RWPE2 (cell line): ENCODE measurements around the gene ITPR1.

ENCODE experiments used
- ATAC-seq: fragments of 200-7000 bp; cut with Tn5 transposase; 3 replicates; pipeline ENCODE4 v1.9.1; 2021; ENCODE audit warnings: low read depth
- DNase-seq: peaks from one replicate; pipeline ENCODE4 v3.0.0-alpha.2; 2020; ENCODE audit warnings: low spot score
- H3K27ac ChIP-seq: fragments of 450-650 bp; 2 replicates; pipeline ENCODE4 v1.5.1; 2017; ENCODE audit warnings: mild to moderate bottlenecking; ENCODE audit not compliant: poor library complexity, severe bottlenecking
- H3K27me3 ChIP-seq: fragments of 250-450 bp; sonication (Bioruptor Pico); 2 replicates; pipeline ENCODE4 v1.5.1; 2021; ENCODE audit warnings: mild to moderate bottlenecking, moderate library complexity; ENCODE audit not compliant: insufficient read depth, poor library complexity, severe bottlenecking
- H3K36me3 ChIP-seq: fragments of 250-450 bp; sonication (Bioruptor Pico); 2 replicates; pipeline ENCODE4 v1.5.1; 2020; ENCODE audit warnings: low read depth, mild to moderate bottlenecking, moderate library complexity
- H3K4me1 ChIP-seq: fragments of 250-450 bp; sonication (Bioruptor Pico); 2 replicates; pipeline ENCODE4 v1.5.1; 2021; ENCODE audit warnings: mild to moderate bottlenecking, moderate library complexity; ENCODE audit not compliant: insufficient read depth, poor library complexity, severe bottlenecking
- H3K4me3 ChIP-seq: fragments of 250-450 bp; sonication (Bioruptor Pico); 2 replicates; pipeline ENCODE4 v1.5.1; 2021; ENCODE audit warnings: mild to moderate bottlenecking, moderate library complexity; ENCODE audit not compliant: severe bottlenecking
- H3K9me3 ChIP-seq: fragments of 250-450 bp; sonication (Bioruptor Pico); 2 replicates; pipeline ENCODE4 v1.5.1; 2021; ENCODE audit warnings: mild to moderate bottlenecking, moderate library complexity; ENCODE audit not compliant: severe bottlenecking
- CTCF ChIP-seq: fragments of 450-650 bp; IDR thresholded peaks from one replicate; pipeline ENCODE4 v1.5.1; 2017; ENCODE audit warnings: mild to moderate bottlenecking, moderate library complexity; ENCODE audit not compliant: poor library complexity, severe bottlenecking

Gene ITPR1

GRCh38 chr3:4780545-4780957, 287.4 kb downstream of the ITPR1 start:
- no peak for ATAC-seq
- Histone ChIP-seq H3K27me3 (no peaks in the 10 kb centered on the region), H3K4me3 (no peak overlapping the region), H3K36me3 (no peaks in the 10 kb centered on the region), H3K27ac (no peak overlapping the region), H3K9me3 (peaks cover 2% of the 10 kb centered on the region), H3K4me1 (peaks cover 28% of the 10 kb centered on the region)
- no peak for TF ChIP-seq CTCF
- DNase-seq: no peak

- no peaks in the 10 kb centered on the region for H3K36me3 ChIP-seq
- H3K9me3 ChIP-seq: peaks cover 2% of the 10 kb centered on the region
- no peak overlapping the region for H3K27ac ChIP-seq
- DNase-seq: no peak
- no peak for TF ChIP-seq CTCF
- H3K4me1 ChIP-seq: peaks cover 18% of the 10 kb centered on the region
- H3K4me3 ChIP-seq: no peak overlapping the region
- no peaks in the 10 kb centered on the region for H3K27me3 ChIP-seq
- no peak for ATAC-seq
Measured at GRCh38 chr3:4782095-4782494, 288.9 kb downstream of the ITPR1 start.

GRCh38 chr3:4785551-4785950, 292.4 kb downstream of the ITPR1 start:
- Histone ChIP-seq H3K27me3 (no peaks in the 10 kb centered on the region), H3K36me3 (no peaks in the 10 kb centered on the region), H3K27ac (no peak overlapping the region), H3K4me3 (no peak overlapping the region), H3K4me1 (no peaks in the 10 kb centered on the region), H3K9me3 (peaks cover 2% of the 10 kb centered on the region)
- DNase-seq (no peak), ATAC-seq (no peak)
- no peak for TF ChIP-seq CTCF

GRCh38 chr3:4786431-4786830, 293.3 kb downstream of the ITPR1 start:
- no peak for TF ChIP-seq CTCF
- Histone ChIP-seq H3K9me3 (peaks cover 2% of the 10 kb centered on the region), H3K27ac (no peak overlapping the region), H3K4me1 (no peaks in the 10 kb centered on the region), H3K27me3 (no peaks in the 10 kb centered on the region), H3K4me3 (no peak overlapping the region), H3K36me3 (no peaks in the 10 kb centered on the region)
- DNase-seq: no peak
- ATAC-seq: no peak; the same call in 2 of the 3 replicates

- DNase-seq: no peak
- no peak for TF ChIP-seq CTCF
Measured at GRCh38 chr3:4791358-4791757, 298.2 kb downstream of the ITPR1 start.

More at GRCh38 chr3:4791358-4791757, 298.2 kb downstream of the ITPR1 start:
- Histone ChIP-seq H3K4me1 (no peaks in the 10 kb centered on the region), H3K36me3 (no peaks in the 10 kb centered on the region), H3K4me3 (no peak overlapping the region), H3K27ac (no peak overlapping the region), H3K27me3 (no peaks in the 10 kb centered on the region), H3K9me3 (no peaks in the 10 kb centered on the region)
- no peak for ATAC-seq
